HFFc6 (cell line): ENCODE measurements around the gene DUSP22. TPM values are rescaled to one million over a fixed set of nuclear protein-coding genes. Genes with fewer than 3 reads are reported as not detected.
A peak's percentile ranks its signal among the peaks of the same experiment; 100 is the strongest.

Experiments
- DNase-seq: peaks from one replicate; pipeline ENCODE4 v3.0.0-alpha.2; 2018
- H3K27ac Mint-ChIP-seq: 2 replicates; pipeline ENCODE4 v1.8.0; 2020; ENCODE audit warnings: mild to moderate bottlenecking, mixed read lengths
- H3K27me3 Mint-ChIP-seq: 2 replicates; pipeline ENCODE4 v1.8.0; 2021; ENCODE audit warnings: mild to moderate bottlenecking, moderate library complexity, mixed read lengths; ENCODE audit not compliant: insufficient read depth
- H3K36me3 Mint-ChIP-seq: 2 replicates; pipeline ENCODE4 v1.8.0; 2021; ENCODE audit warnings: low read depth, mixed read lengths
- H3K4me1 Mint-ChIP-seq: 2 replicates; pipeline ENCODE4 v1.8.0; 2020; ENCODE audit warnings: low read depth, mixed read lengths
- H3K4me3 Mint-ChIP-seq: 2 replicates; pipeline ENCODE4 v1.8.0; 2020; ENCODE audit warnings: mild to moderate bottlenecking, moderate library complexity, mixed read lengths
- H3K9me3 Mint-ChIP-seq: 2 replicates; pipeline ENCODE4 v1.8.0; 2020; ENCODE audit warnings: mild to moderate bottlenecking, mixed read lengths
- CTCF ChIP-seq: fragments of 200-600 bp; sonication (generic); IDR thresholded peaks from 2 replicates; pipeline ENCODE4 v1.5.0; 2021; ENCODE audit warnings: antibody characterized with exemption, mild to moderate bottlenecking
- total RNA-seq, 6 experiments: library from RNA; stranded (reverse); fragmentation: NEBNext Ultra II Directional; extraction: Animal tissue kit (Norgen Biotek cat#: 25700); gene quantifications; 2 replicates in 1 of 6; 3 replicates in 5 of 6; pipeline ENCODE4 v1.2.3, GENCODE V29; 2021

Gene DUSP22
- total RNA-seq, 6 experiments from 2014 or later = 6.8 to 11.9 (median 9.2) TPM

DNA sequence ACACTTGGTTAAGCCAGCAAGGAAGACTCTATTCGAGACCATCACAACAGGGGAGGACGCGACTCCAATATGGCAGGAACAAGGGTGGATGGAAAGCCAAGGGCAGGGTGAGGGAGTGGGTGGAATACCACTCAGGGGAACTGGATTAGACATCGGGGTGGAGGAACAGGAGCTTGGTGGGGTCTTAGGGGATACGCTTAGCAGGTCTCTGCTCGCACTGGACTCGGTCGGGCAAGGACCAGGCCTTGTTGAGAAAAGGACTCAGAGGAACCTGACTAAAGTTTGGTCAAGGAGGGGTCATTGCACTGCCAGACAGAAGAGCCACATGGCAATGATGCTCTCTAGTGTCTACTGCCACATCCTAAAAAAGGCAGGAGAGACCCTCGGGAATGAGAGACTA is 10.5 kb downstream of the DUSP22 start:
- H3K27ac Mint-ChIP-seq = no peak overlapping the region
- H3K4me1 Mint-ChIP-seq = no peaks in the 10 kb centered on the region
- H3K4me3 Mint-ChIP-seq = no peak overlapping the region
- peaks cover 7% of the 10 kb centered on the region; the same call in 1 of the 2 replicates for H3K9me3 Mint-ChIP-seq
- H3K27me3 Mint-ChIP-seq = no peaks in the 10 kb centered on the region; the same call in 1 of the 2 replicates
- H3K36me3 Mint-ChIP-seq = no peaks in the 10 kb centered on the region; the same call in 1 of the 2 replicates
- no peak for DNase-seq
- no peak for TF ChIP-seq CTCF

- Mint-ChIP-seq H3K36me3 (no peaks in the 10 kb centered on the region; the same call in 1 of the 2 replicates), H3K27me3 (no peaks in the 10 kb centered on the region), H3K9me3 (peaks cover 12% of the 10 kb centered on the region), H3K4me1 (no peaks in the 10 kb centered on the region), H3K27ac (no peak overlapping the region), H3K4me3 (no peak overlapping the region)
- no peak for DNase-seq
- no peak for TF ChIP-seq CTCF
These were observed 11.0 kb downstream of the DUSP22 start for GRCh38 chr6:303263-303662.

GRCh38 chr6:303948-304558 is 11.8 kb downstream of the DUSP22 start:
- peak; percentile 27; the same call in 1 of the 2 replicates for TF ChIP-seq CTCF
- H3K27me3 Mint-ChIP-seq = no peaks in the 10 kb centered on the region
- no peak overlapping the region for H3K4me3 Mint-ChIP-seq

GRCh38 chr6:304833-305370 is 12.6 kb downstream of the DUSP22 start:
- Mint-ChIP-seq H3K36me3 (no peaks in the 10 kb centered on the region; the same call in 1 of the 2 replicates), H3K4me3 (no peak overlapping the region), H3K27ac (no peak overlapping the region), H3K9me3 (peaks cover 14% of the 10 kb centered on the region), H3K27me3 (no peaks in the 10 kb centered on the region), H3K4me1 (no peaks in the 10 kb centered on the region)
- DNase-seq = no peak
- no peak for TF ChIP-seq CTCF

More at GRCh38 chr6:303948-304558, 11.8 kb downstream of the DUSP22 start:
- no peaks in the 10 kb centered on the region; the same call in 1 of the 2 replicates for H3K36me3 Mint-ChIP-seq
- peaks cover 14% of the 10 kb centered on the region for H3K9me3 Mint-ChIP-seq
- DNase-seq = no peak
- H3K27ac Mint-ChIP-seq = no peak overlapping the region
- H3K4me1 Mint-ChIP-seq = no peaks in the 10 kb centered on the region

GRCh38 chr6:305371-306206 is 13.3 kb downstream of the DUSP22 start:
- Mint-ChIP-seq H3K27ac (no peak overlapping the region), H3K27me3 (no peaks in the 10 kb centered on the region), H3K4me1 (no peaks in the 10 kb centered on the region), H3K36me3 (no peaks in the 10 kb centered on the region; the same call in 1 of the 2 replicates), H3K9me3 (peaks cover 14% of the 10 kb centered on the region), H3K4me3 (no peak overlapping the region)
- no peak for TF ChIP-seq CTCF
- no peak for DNase-seq
